DND-41 (cell line): ENCODE data around the gene MARVELD1.

Experiments used
- CTCF ChIP-seq: IDR thresholded peaks from 2 replicates; pipeline ENCODE4 v1.5.1; 2012; ENCODE audit warnings: borderline replicate concordance, low read length, moderate library complexity, mild to moderate bottlenecking; ENCODE audit not compliant: poor library complexity, severe bottlenecking; ENCODE audit errors: extremely low read depth
- EZH2 ChIP-seq: IDR thresholded peaks from 3 replicates; pipeline ENCODE4 v1.6.1; 2012; ENCODE audit warnings: borderline replicate concordance, low read depth, mild to moderate bottlenecking, moderate library complexity, low read length, inconsistent platforms; ENCODE audit not compliant: severe bottlenecking

GRCh38 chr10:97704341-97704740 is 9.2 kb upstream of the MARVELD1 start:
- no peak for TF ChIP-seq CTCF
- no peak for TF ChIP-seq EZH2
